ENCODE measurements around the gene CCDC69. TPM values are rescaled to one million over a fixed set of nuclear protein-coding genes. Genes with fewer than 3 reads are reported as not detected.

CCDC69 gene
- polyA plus RNA-seq, 12 donors = 51.8 to 126 (median 93.4) TPM; not detected in 1

DNA sequence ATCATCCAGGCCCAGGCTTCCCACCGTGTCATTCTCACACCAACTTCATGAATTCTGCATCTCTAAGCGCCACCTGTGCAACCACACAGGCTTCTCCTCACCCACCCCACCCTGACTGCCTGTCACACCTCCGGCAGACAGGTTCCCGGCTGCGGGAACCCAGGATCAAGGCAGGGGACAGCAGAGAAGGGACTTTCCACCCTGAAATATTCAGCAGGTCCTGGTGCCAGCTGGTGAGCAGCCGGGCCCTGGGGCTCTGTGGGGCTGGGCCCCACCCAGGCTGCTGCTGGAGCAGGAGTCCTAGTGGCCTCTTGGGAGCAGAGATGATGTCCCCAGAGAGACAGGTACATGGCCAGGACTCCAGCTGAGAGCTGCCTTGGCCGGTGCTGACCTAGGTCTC, 79.0 kb downstream of the CCDC69 start:
- no peak for DNase-seq

DNA sequence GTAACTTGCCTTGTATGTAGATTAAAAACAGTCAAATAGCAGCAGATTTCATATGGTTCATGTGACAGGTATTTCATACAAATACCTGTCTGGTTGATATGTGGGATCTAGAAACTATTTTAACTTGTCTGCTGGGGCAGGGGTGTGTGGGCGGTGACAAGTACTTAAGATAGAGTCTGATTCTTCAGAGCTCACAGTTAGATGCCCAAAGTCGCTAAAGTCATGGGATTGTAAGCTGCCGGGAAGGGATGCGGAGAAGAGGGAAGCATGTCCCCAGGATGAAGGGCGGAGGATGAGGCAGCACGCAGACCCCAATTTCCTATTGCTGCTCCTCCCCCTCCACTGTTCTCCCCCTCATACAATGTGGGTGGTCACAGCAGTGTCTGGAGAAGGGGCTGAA, 79.6 kb downstream of the CCDC69 start:
- DNase-seq = no peak

DNA sequence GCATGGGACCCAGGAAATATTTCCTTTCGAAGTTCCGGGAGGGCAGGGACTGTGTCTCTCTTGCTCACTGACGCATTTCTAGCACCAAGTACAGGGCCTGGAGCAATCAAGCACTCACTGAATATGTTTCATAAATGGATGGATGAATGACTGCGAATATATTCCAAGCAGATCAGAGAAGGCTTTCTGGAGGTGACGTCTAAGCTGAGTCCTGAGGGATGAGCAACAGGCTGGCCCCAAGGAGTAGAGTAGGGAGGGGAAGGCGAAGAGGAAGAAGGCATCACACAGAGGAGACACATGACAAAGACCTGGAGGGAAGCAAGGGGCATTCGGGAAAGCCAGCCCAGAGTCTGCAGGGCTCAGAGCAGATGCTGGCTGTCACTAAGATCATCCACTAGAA, 80.2 kb downstream of the CCDC69 start:
- no peak for DNase-seq

DNA sequence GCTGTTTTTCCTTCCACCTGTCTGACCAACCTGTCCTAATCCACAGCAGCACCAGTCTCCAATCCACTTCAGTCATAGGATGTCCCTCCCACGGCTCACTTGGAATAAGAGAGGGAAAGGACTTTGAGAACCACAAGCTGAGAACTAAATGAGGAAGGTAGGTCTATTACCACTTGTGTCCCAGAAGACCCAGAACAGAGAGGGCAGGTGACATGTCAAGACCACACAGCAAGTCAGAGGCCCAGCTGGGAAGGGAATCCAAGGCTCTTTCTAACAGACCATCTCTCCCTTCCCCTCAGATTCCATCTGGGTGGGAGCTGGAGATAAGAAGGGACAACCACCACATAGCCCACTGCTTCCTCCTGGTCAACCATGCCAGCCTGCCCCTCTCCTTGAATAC, 81.0 kb downstream of the CCDC69 start:
- no peak for DNase-seq

DNA sequence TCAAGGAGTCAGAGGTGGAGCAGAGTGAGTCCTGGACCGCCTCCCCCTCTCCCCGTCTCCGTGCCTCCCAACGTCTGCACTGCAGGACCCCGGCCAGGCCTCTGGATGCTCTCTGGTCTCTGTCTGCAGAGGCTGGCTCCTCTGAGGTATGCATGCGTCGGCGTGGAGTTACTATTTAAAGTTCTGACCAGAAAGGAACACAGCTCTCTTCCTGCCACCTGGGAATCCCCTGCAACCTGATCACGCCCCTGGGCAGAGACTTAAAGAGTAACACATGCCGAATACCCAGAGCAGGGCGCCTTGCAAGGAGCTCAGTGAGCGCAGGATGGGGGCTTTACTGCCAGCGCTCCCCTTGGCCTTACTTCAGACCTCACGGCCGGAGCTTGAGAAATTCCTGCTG, 82.4 kb downstream of the CCDC69 start:
- DNase-seq = no peak

DNA sequence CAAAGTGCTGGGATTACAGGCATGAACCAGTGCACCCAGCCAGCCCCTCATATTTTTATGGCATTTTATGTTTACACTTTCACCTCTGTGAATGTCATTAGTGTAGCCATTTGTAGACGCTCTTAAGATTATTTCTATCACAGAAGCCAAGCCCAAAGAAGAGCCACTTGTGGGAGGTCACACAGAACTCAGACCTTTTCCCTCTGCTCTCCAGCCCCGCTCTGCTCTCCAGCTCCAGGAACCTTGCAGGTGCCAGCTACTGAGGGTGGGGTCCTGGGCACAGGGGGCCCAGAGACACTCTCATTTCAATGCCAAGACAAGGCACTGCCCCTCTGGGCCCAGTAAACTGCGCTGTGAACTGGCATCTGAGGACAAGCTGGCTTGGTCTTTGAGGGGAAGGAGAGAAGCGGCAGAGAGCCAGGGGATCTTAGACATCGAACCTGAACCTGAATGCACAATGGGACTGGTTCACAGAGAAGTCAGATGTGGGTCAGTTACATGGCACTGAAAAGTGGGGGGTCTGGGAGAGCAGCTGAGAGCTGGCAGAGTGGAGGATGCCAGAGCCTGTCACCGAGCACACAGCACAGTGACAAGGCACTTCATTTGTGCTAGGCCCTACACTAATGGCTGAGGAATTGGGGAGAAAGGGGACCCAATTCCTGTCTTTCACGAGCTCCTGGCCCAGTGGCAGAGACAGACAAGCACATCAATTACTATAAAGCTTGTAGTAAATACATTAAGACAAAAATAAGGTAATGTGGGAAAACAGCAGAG, 83.0 kb downstream of the CCDC69 start:
- no peak for DNase-seq

DNA sequence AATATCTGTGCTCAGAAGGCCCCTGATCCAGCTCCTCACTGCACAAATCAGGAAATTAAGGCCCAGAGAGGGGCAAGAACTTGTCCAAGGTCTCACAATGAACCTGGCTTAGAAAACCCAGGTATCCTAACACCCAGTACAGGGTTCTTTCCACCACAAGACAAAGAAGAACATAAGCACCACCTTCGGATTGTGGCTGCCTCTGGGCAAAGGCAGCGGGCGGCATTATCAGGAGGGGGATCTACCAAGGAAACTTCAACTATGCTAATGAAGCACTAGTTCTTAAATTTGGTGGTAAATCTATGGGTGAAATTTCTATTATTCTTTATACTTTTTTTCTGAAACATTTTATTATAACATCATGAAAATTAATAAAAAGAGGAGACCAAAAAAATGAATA, 84.2 kb downstream of the CCDC69 start:
- DNase-seq = no peak

DNA sequence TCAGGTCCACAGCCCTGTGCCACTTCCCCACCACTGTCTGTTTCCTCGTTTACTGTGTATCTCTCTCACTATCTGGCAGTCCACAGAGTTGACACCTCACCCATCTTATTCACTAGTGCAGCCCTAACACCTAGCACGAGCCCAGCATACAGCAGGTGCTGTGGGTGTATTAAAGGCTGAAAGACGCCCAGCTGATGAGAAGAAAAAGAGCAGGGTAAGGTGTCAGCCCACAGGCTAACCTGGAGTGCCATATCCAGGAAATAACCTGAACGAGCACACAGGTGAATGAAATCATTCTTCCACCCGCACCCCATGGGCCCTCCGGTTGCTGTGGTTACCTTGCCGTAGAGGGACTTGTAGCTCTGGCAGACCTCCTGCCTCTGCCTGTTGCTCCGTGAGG, 84.9 kb downstream of the CCDC69 start:
- no peak for DNase-seq

DNA sequence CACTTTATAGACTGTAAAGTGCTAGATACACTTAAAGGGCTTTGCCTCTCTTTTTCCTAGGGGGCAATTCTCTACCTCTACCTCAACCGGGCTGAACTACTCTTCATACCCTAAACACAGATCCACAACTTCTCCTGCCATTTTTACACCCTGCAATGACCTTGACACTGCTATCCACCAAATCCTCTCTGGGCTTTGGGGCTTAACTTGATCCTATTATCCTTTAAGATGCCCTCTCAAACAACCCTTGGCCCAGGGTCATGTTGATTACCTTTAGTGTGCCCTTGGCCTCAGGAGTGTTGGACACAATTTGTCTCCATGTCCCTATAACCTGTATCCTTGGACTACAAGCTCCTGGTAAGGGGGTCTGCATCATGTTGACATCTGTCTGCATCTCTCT, 85.8 kb downstream of the CCDC69 start:
- DNase-seq = no peak

DNA sequence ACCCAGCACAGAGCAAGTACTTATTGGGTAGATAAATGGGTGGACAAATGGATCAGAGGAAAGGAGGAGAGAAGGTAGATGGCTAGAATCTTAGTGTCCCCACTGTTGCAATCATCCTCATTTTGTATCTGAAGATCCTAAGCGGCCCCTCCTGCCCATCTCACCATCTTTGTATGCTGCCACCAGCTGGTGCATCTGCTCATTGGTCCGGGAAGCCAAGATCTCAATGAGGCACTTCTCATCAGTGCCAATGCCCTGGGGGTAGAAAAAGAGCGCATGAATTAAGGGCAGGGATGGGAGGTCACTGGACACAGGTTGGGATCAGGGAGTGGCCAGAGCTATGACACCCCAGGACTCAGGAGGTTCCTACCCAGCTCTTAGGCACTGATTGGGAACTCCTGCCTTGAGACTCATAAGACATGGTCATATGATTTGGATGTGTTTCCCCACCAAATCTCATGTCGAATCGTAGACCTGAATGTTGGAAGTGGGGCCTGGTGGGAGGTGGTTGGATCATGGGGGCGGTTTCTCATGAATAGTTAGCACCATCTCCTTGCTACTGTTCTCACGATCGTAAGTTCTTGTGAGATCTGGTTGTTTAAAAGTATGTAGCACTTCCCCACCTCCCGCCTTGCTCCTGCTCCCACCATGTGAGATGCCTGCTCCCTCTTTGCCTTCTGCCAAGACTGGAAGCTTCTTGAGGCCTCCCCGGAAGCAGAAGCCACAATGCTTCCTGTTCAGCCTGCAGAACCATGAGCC, 86.6 kb downstream of the CCDC69 start:
- DNase-seq = no peak

DNA sequence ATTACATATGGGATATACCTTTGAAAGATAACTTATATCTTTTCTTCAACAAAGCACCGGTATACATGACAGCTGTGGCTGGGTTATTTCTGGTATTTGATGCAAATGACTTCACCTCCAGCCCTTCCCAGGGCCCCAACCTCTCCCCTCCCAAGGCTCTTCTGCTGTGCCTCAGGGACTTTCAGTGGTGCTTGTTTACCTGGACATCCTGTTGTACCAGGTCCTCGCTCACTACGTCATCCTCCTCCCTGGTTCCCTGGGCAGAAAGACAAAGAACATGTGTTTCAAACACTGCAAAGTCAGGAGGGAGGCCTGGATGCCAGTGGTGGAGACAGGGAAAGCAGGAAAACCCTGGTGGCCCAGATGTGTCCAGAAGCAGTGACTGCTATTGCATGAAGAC, 89.7 kb downstream of the CCDC69 start:
- no peak for DNase-seq

DNA sequence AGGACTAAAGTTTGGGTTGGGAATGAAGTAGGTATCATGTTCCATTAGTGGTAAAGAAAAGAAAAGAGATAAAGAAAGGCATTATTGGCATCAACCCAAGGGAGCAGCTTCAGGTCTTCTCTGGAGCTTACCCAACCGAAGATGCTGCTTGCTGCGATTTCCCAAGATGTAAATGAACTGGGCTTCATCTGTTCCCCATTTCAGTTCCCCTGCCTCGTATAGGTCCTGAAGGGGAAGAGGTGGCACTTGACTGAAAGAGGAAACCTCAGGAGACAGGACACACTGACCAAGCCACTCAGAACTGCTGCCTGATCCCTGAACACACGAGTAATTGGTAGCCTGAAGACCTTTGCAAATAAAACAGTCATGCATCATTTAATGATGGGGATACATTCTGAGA, 90.9 kb downstream of the CCDC69 start:
- DNase-seq = no peak

Other genes with a start within 250 kb of the CCDC69 start
- 10 to 100 TPM in 11 of 12 donors, not detected in 1; 21.8 to 71.8 (median 51.7) TPM for gene GPX3, start 203.5 kb downstream of the CCDC69 start, polyA plus RNA-seq (ENCODE audit: insufficient read length in 12 of 12)
- gene TNIP1, start 143.1 kb downstream of the CCDC69 start, polyA plus RNA-seq (ENCODE audit: insufficient read length in 12 of 12) = 100 to 1,000 TPM in 4 of 12 donors, 10 to 100 TPM in 7, not detected in 1; 63.0 to 115 (median 79.8) TPM
- gene ANXA6, start 66.3 kb downstream of the CCDC69 start, polyA plus RNA-seq (ENCODE audit: insufficient read length in 12 of 12) = 100 to 1,000 TPM in 11 of 12 donors, not detected in 1; 239 to 380 (median 352) TPM
- gene GM2A, start 29.1 kb upstream of the CCDC69 start, polyA plus RNA-seq (ENCODE audit: insufficient read length in 12 of 12) = 10 to 100 TPM in 11 of 12 donors, not detected in 1; 17.8 to 36.2 (median 25.8) TPM
- not detected for gene SLC36A3, start 79.7 kb upstream of the CCDC69 start, polyA plus RNA-seq (ENCODE audit: insufficient read length in 12 of 12)
- under 1 TPM in 8 of 12 donors, not detected in 4; 0.10 to 0.59 (median 0.29) TPM for gene SLC36A2, start 123.5 kb upstream of the CCDC69 start, polyA plus RNA-seq (ENCODE audit: insufficient read length in 12 of 12)
- gene SLC36A1, start 223.5 kb upstream of the CCDC69 start, polyA plus RNA-seq (ENCODE audit: insufficient read length in 12 of 12) = 10 to 100 TPM in 11 of 12 donors, not detected in 1; 12.7 to 42.7 (median 22.2) TPM

All from muscle of arm (tissue), 12 donors.